VCaP (cell line): Measurements from ENCODE around the gene ARMCX4.
"Not testable (repeated sequence)": the region's sequence is repeated elsewhere in the genome, so short reads cannot be mapped to it uniquely, and the experiment has no call there.

ENCODE experiments used
- H3K27ac ChIP-seq: fragments of 450-650 bp; 2 replicates; pipeline ENCODE4 v1.5.1; 2017
- TF ChIP-seq, protein P1 (sequence below): fragments of 450-650 bp; conservative IDR thresholded peaks from 2 replicates; pipeline ENCODE4 v1.5.1; 2017; ENCODE audit warnings: mild to moderate bottlenecking, moderate library complexity

Gene ARMCX4

GRCh38 chrX:101462892-101463291 lies 22.4 kb upstream of the ARMCX4 start:
- TF ChIP-seq, protein P1, sequence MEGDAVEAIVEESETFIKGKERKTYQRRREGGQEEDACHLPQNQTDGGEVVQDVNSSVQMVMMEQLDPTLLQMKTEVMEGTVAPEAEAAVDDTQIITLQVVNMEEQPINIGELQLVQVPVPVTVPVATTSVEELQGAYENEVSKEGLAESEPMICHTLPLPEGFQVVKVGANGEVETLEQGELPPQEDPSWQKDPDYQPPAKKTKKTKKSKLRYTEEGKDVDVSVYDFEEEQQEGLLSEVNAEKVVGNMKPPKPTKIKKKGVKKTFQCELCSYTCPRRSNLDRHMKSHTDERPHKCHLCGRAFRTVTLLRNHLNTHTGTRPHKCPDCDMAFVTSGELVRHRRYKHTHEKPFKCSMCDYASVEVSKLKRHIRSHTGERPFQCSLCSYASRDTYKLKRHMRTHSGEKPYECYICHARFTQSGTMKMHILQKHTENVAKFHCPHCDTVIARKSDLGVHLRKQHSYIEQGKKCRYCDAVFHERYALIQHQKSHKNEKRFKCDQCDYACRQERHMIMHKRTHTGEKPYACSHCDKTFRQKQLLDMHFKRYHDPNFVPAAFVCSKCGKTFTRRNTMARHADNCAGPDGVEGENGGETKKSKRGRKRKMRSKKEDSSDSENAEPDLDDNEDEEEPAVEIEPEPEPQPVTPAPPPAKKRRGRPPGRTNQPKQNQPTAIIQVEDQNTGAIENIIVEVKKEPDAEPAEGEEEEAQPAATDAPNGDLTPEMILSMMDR, result peak; percentile 38; the same call in 1 of the 2 replicates
- H3K27ac ChIP-seq, result no peak overlapping the region

DNA sequence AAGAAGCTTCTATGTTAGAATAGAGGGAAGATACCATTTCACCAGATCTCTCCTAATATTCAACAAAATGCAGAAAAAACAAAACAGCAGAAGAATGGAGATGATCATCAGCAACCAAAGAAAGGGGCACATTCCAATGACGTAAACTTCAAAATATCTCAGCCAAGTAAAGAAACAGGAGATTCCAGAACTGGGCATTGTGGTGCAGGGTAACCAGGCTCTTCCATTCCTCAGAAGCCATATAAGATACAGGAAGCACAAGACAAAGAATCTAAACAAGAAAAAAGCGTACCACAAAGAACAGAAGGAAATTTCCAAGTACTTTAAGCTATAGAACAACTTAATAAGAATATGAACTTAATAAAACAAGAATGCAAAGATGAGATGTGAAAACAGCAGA lies 6.9 kb upstream of the ARMCX4 start:
- no peak overlapping the region for H3K27ac ChIP-seq
- TF ChIP-seq, protein P1, result no peak

- H3K27ac ChIP-seq, result no peak overlapping the region
- TF ChIP-seq, protein P1, result no peak
These were observed 3.0 kb upstream of the ARMCX4 start for GRCh38 chrX:101482296-101482695.

- no peak overlapping the region for H3K27ac ChIP-seq
- TF ChIP-seq, protein P1, result no peak
These were observed 1.6 kb upstream of the ARMCX4 start for GRCh38 chrX:101483705-101484104.

GRCh38 chrX:101484135-101484534 lies 1.1 kb upstream of the ARMCX4 start:
- TF ChIP-seq, protein P1, result no peak
- no peak overlapping the region for H3K27ac ChIP-seq

DNA sequence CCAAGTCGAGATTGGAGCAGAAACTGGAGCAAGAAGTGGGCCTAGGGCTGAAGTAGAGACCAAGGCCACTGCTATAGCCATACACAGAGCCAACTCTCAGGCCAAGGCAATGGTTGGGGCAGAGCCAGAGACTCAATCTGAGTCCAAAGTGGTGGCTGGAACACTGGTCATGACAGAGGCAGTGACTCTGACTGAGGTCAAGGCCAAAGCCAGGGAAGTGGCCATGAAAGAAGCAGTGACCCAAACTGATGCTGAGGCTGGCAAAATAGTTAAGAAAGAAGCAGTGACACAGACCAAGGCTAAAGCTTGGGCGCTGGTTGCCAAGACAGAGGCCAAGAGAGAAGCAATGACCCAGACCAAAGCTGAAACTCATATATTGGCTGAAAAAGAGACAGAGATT lies 3.5 kb downstream of the ARMCX4 start:
- TF ChIP-seq, protein P1, result no peak
- no peak overlapping the region for H3K27ac ChIP-seq

GRCh38 chrX:101491943-101492342 lies 6.7 kb downstream of the ARMCX4 start:
- H3K27ac ChIP-seq, result no peak overlapping the region
- TF ChIP-seq, protein P1, result no peak

DNA sequence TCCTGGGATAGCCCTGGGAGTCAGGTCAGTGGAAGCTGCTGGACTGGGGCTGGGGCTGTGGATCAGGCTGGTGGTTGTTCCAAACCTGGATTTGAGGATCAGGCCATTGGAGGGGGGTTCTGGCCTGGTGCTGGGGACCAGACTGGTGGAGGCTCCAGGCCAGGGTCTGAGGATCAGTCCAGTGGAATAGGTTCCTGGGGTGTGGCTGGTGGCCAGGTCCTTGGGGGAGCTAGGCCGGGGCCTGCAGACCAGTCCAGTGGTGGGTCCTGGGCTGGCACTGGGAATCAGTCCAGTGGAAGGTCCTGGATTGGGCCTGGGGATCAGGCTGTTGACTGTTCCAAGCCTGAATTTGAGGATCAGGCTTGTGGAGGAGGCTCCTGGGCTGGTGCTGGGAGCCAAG lies 8.0 kb downstream of the ARMCX4 start:
- TF ChIP-seq, protein P1, result no peak
- no peak overlapping the region for H3K27ac ChIP-seq

GRCh38 chrX:101502929-101503328 lies 17.7 kb downstream of the ARMCX4 start:
- H3K27ac ChIP-seq, result not testable (repeated sequence)
